Naive thymus-derived CD4-positive, alpha-beta T cell (primary cell): ENCODE measurements around the gene SIPA1L3. TPM values are rescaled to one million over a fixed set of nuclear protein-coding genes. Genes with fewer than 3 reads are reported as not detected.

Source experiments
- ATAC-seq: fragments of 150-1000 bp; cut with Tn5 transposase; 2 replicates; pipeline ENCODE4 v1.10.0; 2021; ENCODE audit warnings: mild to moderate bottlenecking, moderate library complexity
- CTCF ChIA-PET: fragments of 350-600 bp; sonication (Branson Sonifier 250); formaldehyde crosslinking; loops from one replicate; lab custom pipeline; 2021; ENCODE audit warnings: antibody characterized with exemption; lab: Charles Lee
- POLR2A ChIA-PET: fragments of 350-600 bp; sonication (Branson Sonifier 250); formaldehyde crosslinking; loops from one replicate; lab custom pipeline; 2021; ENCODE audit warnings: antibody characterized with exemption, inconsistent platforms; lab: Charles Lee
- DNase-seq, 9 donors: peaks; one replicate each; pipeline versions ENCODE4 v3.0.0 to v3.0.0-alpha.2; 2020 to 2022; ENCODE audit warnings: mixed read lengths in 1 of 9
- H3K27ac ChIP-seq: one replicate; pipeline ENCODE4 v1.7.0; 2013; ENCODE audit warnings: mild to moderate bottlenecking, low read depth, low read length, moderate library complexity
- H3K27me3 ChIP-seq, 2 donors: one replicate each; pipeline ENCODE4 v1.7.0; 2013; ENCODE audit warnings: low read length in 2 of 2, mild to moderate bottlenecking in 2 of 2, moderate library complexity in 2 of 2; ENCODE audit not compliant: control insufficient read depth in 2 of 2, insufficient read depth in 2 of 2
- H3K36me3 ChIP-seq, 3 experiments: 1 replicate in 2 of 3; 2 replicates in 1 of 3; pipeline ENCODE4 v1.7.0; 2013; ENCODE audit warnings: low read length in 3 of 3, mild to moderate bottlenecking in 3 of 3, moderate library complexity in 1 of 3; ENCODE audit not compliant: insufficient read depth in 3 of 3, control insufficient read depth in 2 of 3
- H3K4me1 ChIP-seq, 2 donors: one replicate each; pipeline ENCODE4 v1.7.0; 2013; ENCODE audit warnings: low read length in 2 of 2, mild to moderate bottlenecking in 2 of 2, moderate library complexity in 1 of 2; ENCODE audit not compliant: control insufficient read depth in 2 of 2, insufficient read depth in 2 of 2
- H3K4me3 ChIP-seq: 2 replicates; pipeline ENCODE4 v1.7.0; 2013; ENCODE audit warnings: mild to moderate bottlenecking, low read length
- H3K9me3 ChIP-seq, 3 experiments: 1 replicate in 2 of 3; 2 replicates in 1 of 3; pipeline ENCODE4 v1.7.0; 2013; ENCODE audit warnings: low read length in 3 of 3; ENCODE audit not compliant: control insufficient read depth in 2 of 3
- H3K27ac Mint-ChIP-seq, 9 donors: one replicate each; pipeline ENCODE4 v1.8.0; 2020 to 2022; ENCODE audit warnings: mixed read lengths in 9 of 9, mild to moderate bottlenecking in 8 of 9, moderate library complexity in 5 of 9, inconsistent platforms in 2 of 9
- H3K27me3 Mint-ChIP-seq, 5 donors: one replicate each; pipeline ENCODE4 v1.8.0; 2021 to 2022; ENCODE audit warnings: mixed read lengths in 5 of 5, mild to moderate bottlenecking in 1 of 5
- H3K36me3 Mint-ChIP-seq, 5 donors: one replicate each; pipeline ENCODE4 v1.8.0; 2020 to 2022; ENCODE audit warnings: mixed read lengths in 5 of 5, mild to moderate bottlenecking in 3 of 5, inconsistent platforms in 1 of 5
- H3K4me1 Mint-ChIP-seq, 7 donors: one replicate each; pipeline ENCODE4 v1.8.0; 2020 to 2022; ENCODE audit warnings: mixed read lengths in 7 of 7, mild to moderate bottlenecking in 3 of 7, inconsistent platforms in 1 of 7
- H3K4me3 Mint-ChIP-seq, 10 donors: one replicate each; pipeline ENCODE4 v1.8.0; 2020 to 2022; ENCODE audit warnings: mild to moderate bottlenecking in 10 of 10, mixed read lengths in 10 of 10, moderate library complexity in 6 of 10, inconsistent platforms in 2 of 10
- H3K9me3 Mint-ChIP-seq, 11 donors: one replicate each; pipeline ENCODE4 v1.8.0; 2020 to 2022; ENCODE audit warnings: mixed read lengths in 11 of 11, mild to moderate bottlenecking in 4 of 11, inconsistent platforms in 1 of 11, moderate library complexity in 1 of 11
- intact Hi-C, 2 donors: fragments of 100-400 bp; cut with micrococcal nuclease; formaldehyde crosslinking; loops; one replicate each; pipeline ENCODE4 v1.15.1; 2023
- polyA plus RNA-seq, 2 donors: library from polyadenylated mRNA; unstranded; fragments of 300-500 nt; fragmentation: Illumina TruSeq; gene quantifications; one replicate each; pipeline ENCODE4 v1.2.3, GENCODE V29; 2021
- total RNA-seq, 6 experiments: library from RNA in 5 of 6; stranded (reverse) in 5 of 6; gene quantifications; 1 replicate in 5 of 6; 2 replicates in 1 of 6; pipeline ENCODE4 v1.2.3 and lab custom pipeline; 2021 to 2026

The SIPA1L3 gene
- total and polyA plus RNA-seq, 7 experiments from 2014 or later, result 0.91 to 38.7 (median 22.5) TPM

DNA sequence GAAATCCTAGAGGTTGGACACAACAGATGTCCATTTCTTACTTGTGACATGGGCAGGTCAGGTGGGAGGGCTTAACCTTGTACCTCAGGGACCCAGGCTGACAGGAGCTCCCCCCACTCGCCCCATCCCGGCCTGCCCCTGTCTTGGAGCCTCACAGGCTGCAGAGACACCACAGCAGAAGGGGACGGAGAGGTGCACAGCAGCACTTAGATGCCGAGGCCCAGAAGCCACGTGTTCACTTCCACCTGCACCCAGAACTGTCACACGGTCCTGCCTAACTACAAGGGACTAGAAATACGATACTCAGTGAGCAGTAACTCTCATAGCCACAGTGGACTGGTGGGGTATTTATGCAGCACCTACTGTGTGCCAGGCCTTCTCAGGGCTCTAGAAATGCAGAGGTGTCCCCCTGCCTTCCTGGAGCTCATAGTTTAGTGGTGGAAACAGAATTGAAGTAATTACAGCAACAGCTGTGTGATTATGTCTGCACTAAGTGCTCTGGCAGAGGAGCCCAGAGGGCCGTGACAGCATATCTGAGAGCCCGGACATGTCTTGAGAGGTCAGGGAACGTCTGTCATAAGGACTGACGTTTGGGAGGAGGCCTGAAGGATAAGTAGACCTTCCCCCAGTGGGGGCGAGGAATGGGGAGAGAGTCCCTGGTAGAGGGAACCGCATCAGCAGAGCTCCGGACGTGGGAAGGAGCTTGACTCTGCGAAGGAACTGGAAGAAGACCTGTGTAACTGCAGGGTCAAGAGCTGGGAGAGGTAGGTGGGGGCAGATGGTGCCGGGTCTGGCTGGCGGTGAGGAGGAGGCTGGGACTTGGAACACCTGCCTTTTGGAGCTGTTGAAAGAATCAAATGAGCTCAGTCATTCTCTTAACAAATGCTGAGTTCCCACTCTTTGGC, 130.0 kb downstream of the SIPA1L3 start:
- H3K4me3 Mint-ChIP-seq, result no peak overlapping the region
- no peaks in the 10 kb centered on the region for H3K27me3 Mint-ChIP-seq
- ATAC-seq (no peak), DNase-seq (no peak)
- H3K4me1 ChIP-seq, result no peaks in the 10 kb centered on the region
- no peaks in the 10 kb centered on the region for H3K9me3 ChIP-seq
- H3K27ac Mint-ChIP-seq, result peak overlapping the region in 5 of 9 donors; percentile 24 to 84 (median 60)
- intact Hi-C loops, result no loop called here
- peaks cover 0 to 3% (median 0%) of the 10 kb centered on the region in 11 donors for H3K9me3 Mint-ChIP-seq
- no peaks in the 10 kb centered on the region for H3K27me3 ChIP-seq
- peaks cover 0 to 11% (median 4%) of the 10 kb centered on the region in 7 donors for H3K4me1 Mint-ChIP-seq
- H3K4me3 ChIP-seq, result no peak overlapping the region
- H3K36me3 ChIP-seq, result no peaks in the 10 kb centered on the region
- H3K36me3 Mint-ChIP-seq, result peaks cover 0 to 21% (median 4%) of the 10 kb centered on the region in 5 donors
- no peak overlapping the region for H3K27ac ChIP-seq
- CTCF ChIA-PET, result no interaction called here
- POLR2A ChIA-PET, result no interaction called here

DNA sequence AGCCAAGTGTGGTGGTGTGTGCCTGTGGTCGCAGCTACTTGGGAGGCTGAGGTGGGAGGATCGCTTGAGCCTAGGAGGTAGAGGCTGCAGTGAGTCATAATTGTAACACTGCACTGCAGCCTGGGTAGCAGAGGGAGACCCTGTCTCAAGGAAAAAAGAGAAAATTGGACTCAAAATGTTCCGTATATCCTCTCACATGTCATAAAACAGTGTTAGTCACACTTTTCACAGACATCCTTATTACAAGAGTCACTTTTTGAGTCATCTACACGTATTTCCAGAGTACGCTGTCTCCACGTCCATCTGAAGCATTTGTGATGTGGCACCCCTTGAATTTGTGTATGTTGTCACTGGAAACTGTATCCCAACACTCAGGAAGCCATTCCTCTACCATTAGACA, 133.0 kb downstream of the SIPA1L3 start:
- H3K4me3 ChIP-seq, result no peak overlapping the region
- ATAC-seq (no peak), DNase-seq (no peak)
- no peaks in the 10 kb centered on the region for H3K27me3 Mint-ChIP-seq
- H3K9me3 Mint-ChIP-seq, result peaks cover 0 to 5% (median 0%) of the 10 kb centered on the region in 11 donors
- ChIA-PET POLR2A (no interaction called here), CTCF (no interaction called here)
- peaks cover 2 to 24% (median 13%) of the 10 kb centered on the region in 7 donors for H3K4me1 Mint-ChIP-seq
- no peaks in the 10 kb centered on the region for H3K36me3 ChIP-seq
- no peak overlapping the region for H3K4me3 Mint-ChIP-seq
- no peaks in the 10 kb centered on the region for H3K27me3 ChIP-seq
- H3K27ac ChIP-seq, result no peak overlapping the region
- no peak overlapping the region for H3K27ac Mint-ChIP-seq
- no peaks in the 10 kb centered on the region for H3K4me1 ChIP-seq
- peaks cover 0 to 12% (median 4%) of the 10 kb centered on the region in 5 donors for H3K36me3 Mint-ChIP-seq
- intact Hi-C loops, result no loop called here
- no peaks in the 10 kb centered on the region for H3K9me3 ChIP-seq

DNA sequence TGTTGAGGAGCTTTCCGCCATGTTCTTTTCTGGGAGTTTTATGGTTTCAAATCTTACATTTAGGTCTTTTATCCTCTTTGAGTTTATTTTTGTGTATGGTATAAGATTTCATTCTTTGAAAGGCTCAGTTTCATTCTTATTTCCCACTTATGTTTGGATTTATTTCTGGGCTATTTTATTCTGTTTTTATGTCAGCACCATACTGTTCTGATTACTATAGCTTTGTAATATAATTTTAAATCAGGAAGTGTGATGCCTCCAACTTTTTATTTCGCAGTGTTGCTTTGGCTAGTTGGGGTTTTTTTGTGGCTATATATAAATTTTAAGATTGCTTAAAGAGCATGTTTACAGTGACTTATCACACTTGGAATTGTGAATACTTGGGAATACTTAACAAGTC, 135.1 kb downstream of the SIPA1L3 start:
- Histone ChIP-seq H3K4me1 (peaks cover 0 to 16% of the 10 kb centered on the region in 2 donors), H3K27ac (no peak overlapping the region), H3K4me3 (no peak overlapping the region), H3K27me3 (no peaks in the 10 kb centered on the region), H3K9me3 (no peaks in the 10 kb centered on the region), H3K36me3 (no peaks in the 10 kb centered on the region)
- ChIA-PET POLR2A (interaction anchor here (0.8 kb wide), 1 partner anchor 8 kb away, joined by 3 read pairs; no protein-coding TSS in a partner anchor), CTCF (interaction anchor here (1.5 kb wide), 1 partner anchor 10 kb away, joined by 3 read pairs; no protein-coding TSS in a partner anchor)
- no peak overlapping the region for H3K4me3 Mint-ChIP-seq
- H3K9me3 Mint-ChIP-seq, result peaks cover 0 to 5% (median 0%) of the 10 kb centered on the region in 11 donors
- no peak overlapping the region for H3K27ac Mint-ChIP-seq
- peaks cover 0 to 9% (median 2%) of the 10 kb centered on the region in 5 donors for H3K36me3 Mint-ChIP-seq
- ATAC-seq (no peak), DNase-seq (no peak)
- intact Hi-C loops, result no loop called here
- peaks cover 14 to 34% (median 24%) of the 10 kb centered on the region in 7 donors for H3K4me1 Mint-ChIP-seq
- no peaks in the 10 kb centered on the region for H3K27me3 Mint-ChIP-seq

DNA sequence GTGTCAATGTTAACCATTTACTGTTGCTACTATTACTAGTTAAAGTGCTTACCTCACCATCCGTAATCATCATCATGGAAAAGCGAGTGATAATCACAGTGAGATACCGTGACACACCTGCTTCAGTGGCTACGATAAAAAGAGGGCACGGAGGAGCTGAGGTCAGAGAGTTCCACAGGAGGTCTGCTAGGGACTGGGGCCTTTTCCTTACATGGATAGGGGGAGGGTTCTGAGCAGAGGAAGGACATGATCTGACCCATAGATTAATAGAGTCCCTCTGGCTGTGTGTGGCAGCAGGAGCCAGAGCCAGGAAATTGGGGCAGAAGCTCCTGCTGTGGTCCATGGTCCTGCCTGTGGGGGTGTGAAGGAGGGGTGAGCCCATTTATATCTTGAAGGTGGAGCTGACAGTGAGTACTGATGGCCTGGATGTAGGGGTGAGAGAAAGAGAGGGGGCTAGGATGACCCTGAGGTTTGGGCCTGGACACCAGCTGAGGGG, 136.7 kb downstream of the SIPA1L3 start:
- no peaks in the 10 kb centered on the region for H3K36me3 ChIP-seq
- no peaks in the 10 kb centered on the region for H3K9me3 ChIP-seq
- Mint-ChIP-seq H3K4me1 (peaks cover 29 to 49% (median 40%) of the 10 kb centered on the region in 7 donors), H3K27ac (peak overlapping the region in 7 of 9 donors; percentile 43 to 96 (median 71)), H3K36me3 (peaks cover 0 to 7% (median 2%) of the 10 kb centered on the region in 5 donors), H3K9me3 (peaks cover 0 to 5% (median 0%) of the 10 kb centered on the region in 11 donors), H3K27me3 (no peaks in the 10 kb centered on the region), H3K4me3 (peak overlapping the region in 1 of 10 donors; percentile 58)
- H3K4me3 ChIP-seq, result no peak overlapping the region
- ChIA-PET POLR2A (no interaction called here), CTCF (interaction anchor here (0.5 kb wide), 1 partner anchor 191 kb away, joined by 6 read pairs; no protein-coding TSS in a partner anchor)
- DNase-seq (no peak), ATAC-seq (no peak)
- intact Hi-C loops, result no loop called here
- peaks cover 15 to 29% of the 10 kb centered on the region in 2 donors for H3K4me1 ChIP-seq
- no peak overlapping the region for H3K27ac ChIP-seq
- H3K27me3 ChIP-seq, result no peaks in the 10 kb centered on the region

- H3K9me3 ChIP-seq, result no peaks in the 10 kb centered on the region
- peak overlapping the region in 1 of 10 donors; percentile 58 for H3K4me3 Mint-ChIP-seq
- H3K27me3 Mint-ChIP-seq, result peaks cover 0 to 2% (median 0%) of the 10 kb centered on the region in 5 donors
- peaks cover 0 to 7% (median 2%) of the 10 kb centered on the region in 5 donors for H3K36me3 Mint-ChIP-seq
- intact Hi-C loops, result loop anchor here (5.0 kb wide), 3 partner anchors 188 to 573 kb away; partner anchors contain the start of genes KCNK6 (in 2 of the 2), YIF1B (in 2 of the 2), EIF3K (in 1 of the 2) and MAP4K1 (in 1 of the 2)
- no peaks in the 10 kb centered on the region for H3K36me3 ChIP-seq
- H3K9me3 Mint-ChIP-seq, result peaks cover 0 to 5% (median 0%) of the 10 kb centered on the region in 11 donors
- DNase-seq (no peak), ATAC-seq (no peak)
- peak overlapping the region in 7 of 9 donors; percentile 32 to 96 (median 79) for H3K27ac Mint-ChIP-seq
- H3K27me3 ChIP-seq, result no peaks in the 10 kb centered on the region
- H3K4me1 ChIP-seq, result peaks cover 17 to 33% of the 10 kb centered on the region in 2 donors
- H3K27ac ChIP-seq, result no peak overlapping the region
- ChIA-PET POLR2A (no interaction called here), CTCF (interaction anchor here (0.5 kb wide), 1 partner anchor 191 kb away, joined by 6 read pairs; no protein-coding TSS in a partner anchor)
- peaks cover 30 to 57% (median 48%) of the 10 kb centered on the region in 7 donors for H3K4me1 Mint-ChIP-seq
- H3K4me3 ChIP-seq, result no peak overlapping the region
These were observed 137.5 kb downstream of the SIPA1L3 start for GRCh38 chr19:38044267-38045111.
